Activated gamma-delta T cell treated with anti-CD3 and anti-CD28 coated beads, Interleukin-2, amount 50 U/mL, for 16 hours (primary cell): ENCODE results near the gene PLPP7.
"Not testable (repeated sequence)": the region's sequence is repeated elsewhere in the genome, so short reads cannot be mapped to it uniquely, and the experiment has no call there.

Source experiments
- DNase-seq: peaks from one replicate; pipeline ENCODE4 v3.0.0-alpha.2; 2020; ENCODE audit warnings: low read depth

Gene PLPP7

GRCh38 chr9:131289301-131290035, at the start of gene PLPP7:
Gene PLPP7, plus strand, starts transcription at chr9:131289723. Its CDS starts 275 bp downstream, at chr9:131289998.
- DNase-seq = no peak

- no peak for DNase-seq
These were observed 49.2 kb upstream of the PLPP7 start for GRCh38 chr9:131240047-131240921.

- not testable (repeated sequence) for DNase-seq
These were observed 45.2 kb upstream of the PLPP7 start for GRCh38 chr9:131244331-131244730.

- DNase-seq = no peak
These were observed 42.9 kb upstream of the PLPP7 start for GRCh38 chr9:131246618-131247017.

- no peak for DNase-seq
These were observed 37.4 kb upstream of the PLPP7 start for GRCh38 chr9:131252120-131252519.

GRCh38 chr9:131253891-131254491, 35.5 kb upstream of the PLPP7 start:
- DNase-seq = no peak

- no peak for DNase-seq
These were observed 34.9 kb upstream of the PLPP7 start for GRCh38 chr9:131254626-131255025.

- no peak for DNase-seq
These were observed 33.8 kb upstream of the PLPP7 start for GRCh38 chr9:131255676-131256197.

GRCh38 chr9:131257266-131258025, 32.1 kb upstream of the PLPP7 start:
- DNase-seq = no peak

GRCh38 chr9:131258186-131258585, 31.3 kb upstream of the PLPP7 start:
- no peak for DNase-seq

- DNase-seq = no peak
These were observed 30.7 kb upstream of the PLPP7 start for GRCh38 chr9:131258698-131259431.

GRCh38 chr9:131259432-131259898, 30.1 kb upstream of the PLPP7 start:
- no peak for DNase-seq

GRCh38 chr9:131259916-131260597, 29.5 kb upstream of the PLPP7 start:
- DNase-seq = no peak

- DNase-seq = no peak
These were observed 28.6 kb upstream of the PLPP7 start for GRCh38 chr9:131260751-131261452.

GRCh38 chr9:131262327-131263032, 27.0 kb upstream of the PLPP7 start:
- DNase-seq = no peak

GRCh38 chr9:131263033-131263343, 26.5 kb upstream of the PLPP7 start:
- DNase-seq = not testable (repeated sequence)

- DNase-seq = no peak
These were observed 25.8 kb upstream of the PLPP7 start for GRCh38 chr9:131263701-131264100.

- DNase-seq = no peak
These were observed 25.3 kb upstream of the PLPP7 start for GRCh38 chr9:131264231-131264630.
